Gastrocnemius medialis (tissue), 4 donors: ENCODE data around the gene UGT1A10.

ENCODE experiments used
- CTCF ChIP-seq, 5 experiments: fragments of 450-650 bp in 3 of 5; fragments of 200-600 bp in 2 of 5; sonication (generic) in 2 of 5; IDR thresholded peaks in 4 of 5; conservative IDR thresholded peaks in 1 of 5; 1 replicate in 4 of 5; 2 replicates in 1 of 5; pipeline ENCODE4 v1.5.1; 2016 to 2019; ENCODE audit warnings: antibody characterized with exemption in 5 of 5, mild to moderate bottlenecking in 3 of 5, moderate library complexity in 3 of 5
- POLR2A ChIP-seq, 2 donors: fragments of 450-650 bp; IDR thresholded peaks; one replicate each; pipeline ENCODE4 v1.6.1; 2017; ENCODE audit warnings: antibody characterized with exemption in 2 of 2, mild to moderate bottlenecking in 2 of 2, moderate library complexity in 2 of 2

- no peak for TF ChIP-seq CTCF (IDR thresholded peaks at IDR 0.05 in 4 of 5, conservative IDR thresholded peaks at IDR 0.05 in 1 of 5)
- TF ChIP-seq POLR2A (IDR thresholded peaks at IDR 0.05), result no peak
These were observed 43.0 kb upstream of the UGT1A10 start for GRCh38 chr2:233593201-233593600.
